OCI-LY7 (cell line): ENCODE measurements around the gene MTERF4.
"Not testable (repeated sequence)": the region's sequence is repeated elsewhere in the genome, so short reads cannot be mapped to it uniquely, and the experiment has no call there.

Source experiments
- CTCF ChIP-seq: fragments of 200-600 bp; sonication (generic); conservative IDR thresholded peaks from 2 replicates; pipeline ENCODE4 v1.5.1; 2014; ENCODE audit warnings: mild to moderate bottlenecking, antibody characterized with exemption, low read length, moderate library complexity, mixed read lengths
- EZH2phosphoT487 ChIP-seq: fragments of 200-600 bp; sonication (generic); IDR thresholded peaks from 2 replicates; pipeline ENCODE4 v1.6.1; 2018; ENCODE audit warnings: low read depth, borderline replicate concordance, mild to moderate bottlenecking, mixed run types, antibody characterized with exemption, low read length, moderate library complexity, mixed read lengths

- not testable (repeated sequence) for TF ChIP-seq CTCF, EZH2phosphoT487
Measured at GRCh38 chr2:241093133-241093781, 8.8 kb downstream of the MTERF4 start.
